ENCODE results near the gene CACNA1I. TPM values are rescaled to one million over a fixed set of nuclear protein-coding genes. Genes with fewer than 3 reads are reported as not detected.

CACNA1I gene
- total and polyA plus RNA-seq, 9 donors = 0.02 to 0.23 (median 0.09) TPM; not detected in 1

DNA sequence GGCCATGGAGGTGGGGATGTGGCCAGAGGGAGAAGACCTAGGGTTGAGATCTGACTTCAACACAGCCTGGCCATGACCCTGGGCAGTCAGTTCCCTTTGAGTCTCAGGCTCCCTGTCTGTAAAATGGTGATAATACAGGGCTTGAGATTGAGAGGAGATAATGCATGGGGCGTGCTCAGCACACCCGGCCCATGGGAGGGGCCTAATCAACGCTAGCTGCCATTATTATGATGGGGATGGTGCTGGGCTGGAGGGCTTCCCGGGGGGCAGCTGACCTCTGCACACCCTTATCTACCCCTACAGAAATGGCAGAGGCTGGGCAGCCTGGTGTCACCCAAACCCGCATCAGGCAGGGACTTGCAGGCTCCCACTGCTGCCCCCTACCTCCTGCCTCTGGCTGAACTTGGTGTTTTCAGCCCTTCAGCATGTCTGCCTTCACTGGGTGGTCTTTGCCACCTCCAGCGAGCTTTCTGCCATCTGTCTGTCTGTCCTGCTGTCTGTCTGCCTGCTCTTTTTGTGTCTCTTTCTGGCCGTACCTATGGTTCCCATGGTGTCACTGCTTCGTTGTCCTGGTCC is 84.5 kb downstream of the CACNA1I start:
- no peaks in the 10 kb centered on the region for H3K9me3 ChIP-seq
- no peaks in the 10 kb centered on the region for H3K36me3 ChIP-seq
- H3K27ac ChIP-seq = no peak overlapping the region
- 37 to 50% (median 42%) methylated on average over 8 of the region's 8 CpGs for WGBS, 3 donors
- DNase-seq = no peak
- TF ChIP-seq POLR2A (IDR thresholded peaks at IDR 0.05) (no peak), EP300 (IDR thresholded peaks at IDR 0.05) (no peak)
- TF ChIP-seq, protein P1, sequence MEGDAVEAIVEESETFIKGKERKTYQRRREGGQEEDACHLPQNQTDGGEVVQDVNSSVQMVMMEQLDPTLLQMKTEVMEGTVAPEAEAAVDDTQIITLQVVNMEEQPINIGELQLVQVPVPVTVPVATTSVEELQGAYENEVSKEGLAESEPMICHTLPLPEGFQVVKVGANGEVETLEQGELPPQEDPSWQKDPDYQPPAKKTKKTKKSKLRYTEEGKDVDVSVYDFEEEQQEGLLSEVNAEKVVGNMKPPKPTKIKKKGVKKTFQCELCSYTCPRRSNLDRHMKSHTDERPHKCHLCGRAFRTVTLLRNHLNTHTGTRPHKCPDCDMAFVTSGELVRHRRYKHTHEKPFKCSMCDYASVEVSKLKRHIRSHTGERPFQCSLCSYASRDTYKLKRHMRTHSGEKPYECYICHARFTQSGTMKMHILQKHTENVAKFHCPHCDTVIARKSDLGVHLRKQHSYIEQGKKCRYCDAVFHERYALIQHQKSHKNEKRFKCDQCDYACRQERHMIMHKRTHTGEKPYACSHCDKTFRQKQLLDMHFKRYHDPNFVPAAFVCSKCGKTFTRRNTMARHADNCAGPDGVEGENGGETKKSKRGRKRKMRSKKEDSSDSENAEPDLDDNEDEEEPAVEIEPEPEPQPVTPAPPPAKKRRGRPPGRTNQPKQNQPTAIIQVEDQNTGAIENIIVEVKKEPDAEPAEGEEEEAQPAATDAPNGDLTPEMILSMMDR (IDR thresholded peaks at IDR 0.05) = no peak
- H3K27me3 ChIP-seq = no peaks in the 10 kb centered on the region
- H3K4me3 ChIP-seq = no peak overlapping the region
- H3K4me1 ChIP-seq (ENCODE audit: insufficient read depth) = no peaks in the 10 kb centered on the region
- intact Hi-C loops (cut with DNase I) = no loop called here

DNA sequence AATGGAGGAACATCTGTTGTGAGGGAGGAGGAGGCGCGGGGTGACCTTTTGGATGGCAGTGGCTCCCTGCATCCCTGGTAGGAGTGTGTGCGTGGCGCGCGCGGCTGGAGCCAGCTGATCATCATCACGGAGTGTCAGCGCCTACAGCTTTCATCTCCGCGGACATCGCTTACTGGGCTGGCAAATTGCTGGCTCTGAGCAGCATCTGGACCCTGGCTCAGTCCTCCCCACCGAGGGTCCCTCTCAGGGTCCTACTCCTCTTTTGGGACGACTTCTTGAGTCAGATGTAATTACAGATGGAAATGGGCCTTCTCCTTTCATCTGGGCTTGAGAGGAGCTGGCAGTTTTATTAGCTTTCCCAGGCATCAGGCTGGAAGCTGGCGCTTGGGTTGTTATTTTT is 85.3 kb downstream of the CACNA1I start:
- Histone ChIP-seq H3K36me3 (no peaks in the 10 kb centered on the region), H3K9me3 (no peaks in the 10 kb centered on the region), H3K27me3 (no peaks in the 10 kb centered on the region), H3K27ac (no peak overlapping the region), H3K4me1 (ENCODE audit: insufficient read depth) (no peaks in the 10 kb centered on the region), H3K4me3 (no peak overlapping the region)
- intact Hi-C loops (cut with DNase I) = no loop called here
- DNase-seq = no peak
- TF ChIP-seq, protein P1 (IDR thresholded peaks at IDR 0.05) = no peak
- TF ChIP-seq EP300 (IDR thresholded peaks at IDR 0.05) (no peak), POLR2A (IDR thresholded peaks at IDR 0.05) (no peak)
- WGBS, 3 donors = 2 to 12% (median 4%) methylated on average over 15 of the region's 15 CpGs

DNA sequence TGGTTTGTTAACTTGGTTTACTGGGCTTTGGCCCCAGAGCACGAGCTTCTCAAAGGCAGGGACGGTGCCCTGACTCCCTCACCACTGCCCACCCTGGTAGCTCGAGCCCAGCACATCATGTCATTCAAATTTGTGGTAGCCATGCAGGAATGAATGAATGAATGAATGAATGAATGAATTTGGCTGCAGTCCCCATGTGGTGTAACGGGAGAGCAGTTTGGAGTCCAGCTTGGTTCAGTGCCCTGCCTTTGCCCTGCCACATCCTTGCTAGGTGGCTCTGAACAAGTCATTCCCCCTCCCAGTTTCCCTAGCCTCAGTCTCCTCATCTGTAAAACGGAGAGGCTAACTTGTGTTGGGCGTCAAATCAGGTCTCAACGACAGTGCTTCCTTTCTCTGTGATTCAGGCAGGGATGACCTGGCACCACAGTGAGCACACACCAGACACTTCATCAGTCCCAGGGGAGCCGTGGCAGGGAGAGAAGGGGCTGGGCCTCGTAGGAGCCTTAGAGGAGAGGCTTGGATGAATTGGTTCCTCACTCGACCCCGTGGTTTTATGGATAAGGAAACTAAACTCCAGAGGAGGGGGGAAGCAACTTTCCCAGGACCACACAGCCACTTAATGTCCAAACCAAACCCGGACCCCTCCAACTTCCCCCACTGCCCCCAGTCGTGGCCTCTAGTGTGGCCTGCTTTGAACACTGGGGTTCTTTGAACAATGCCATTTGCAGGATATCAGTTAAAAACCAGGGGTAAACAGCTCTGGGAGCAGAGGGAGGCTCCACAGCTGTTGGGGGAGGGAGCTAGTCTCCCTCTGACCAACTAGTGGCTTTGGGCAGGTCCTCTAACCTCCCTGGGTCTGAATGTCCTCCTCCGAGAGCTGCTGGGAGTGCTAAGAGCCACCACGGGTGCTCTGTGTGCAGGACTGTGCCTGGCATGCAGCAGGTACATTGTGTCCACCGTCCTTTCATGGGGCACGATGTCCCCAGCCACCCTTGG is 86.2 kb downstream of the CACNA1I start:
- no peak overlapping the region for H3K27ac ChIP-seq
- peaks cover 2% of the 10 kb centered on the region for H3K27me3 ChIP-seq

DNA sequence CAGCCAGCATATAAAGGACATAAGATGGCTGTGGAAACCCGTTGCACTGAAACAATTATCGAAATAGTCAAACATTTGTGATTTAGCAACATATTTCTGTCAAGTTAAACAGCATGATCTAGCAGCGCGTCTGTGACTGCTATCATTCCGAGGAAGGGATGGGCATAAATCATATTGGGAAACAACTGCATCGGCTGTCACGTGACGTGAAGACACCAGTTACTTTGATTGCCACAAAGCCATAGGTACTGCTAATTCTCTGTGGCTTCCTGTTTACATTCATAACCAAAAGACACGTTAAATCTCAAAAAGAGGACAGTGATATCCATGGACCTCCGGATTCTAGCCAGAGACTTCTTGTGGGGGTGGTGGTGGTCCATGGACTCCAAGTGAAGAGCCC is 87.8 kb downstream of the CACNA1I start:
- H3K4me3 ChIP-seq = no peak overlapping the region
- no peak for DNase-seq

More for the DNA sequence above, 86.2 kb downstream of the CACNA1I start:
- no peaks in the 10 kb centered on the region for H3K4me1 ChIP-seq (ENCODE audit: insufficient read depth)
- TF ChIP-seq, protein P1 (IDR thresholded peaks at IDR 0.05) = no peak
- intact Hi-C loops (cut with DNase I) = no loop called here
- DNase-seq = no peak
- H3K36me3 ChIP-seq = no peaks in the 10 kb centered on the region
- 41 to 47% (median 45%) methylated on average over 17 of the region's 17 CpGs for WGBS, 3 donors
- H3K9me3 ChIP-seq = no peaks in the 10 kb centered on the region
- H3K4me3 ChIP-seq = no peak overlapping the region

More for the DNA sequence above, 87.8 kb downstream of the CACNA1I start:
- H3K4me1 ChIP-seq (ENCODE audit: insufficient read depth) = no peaks in the 10 kb centered on the region
- no peak overlapping the region for H3K27ac ChIP-seq
- WGBS, 3 donors = 44 to 51% (median 48%) methylated on average over 10 of the region's 10 CpGs
- intact Hi-C loops (cut with DNase I) = no loop called here
- TF ChIP-seq POLR2A (IDR thresholded peaks at IDR 0.05) (no peak), EP300 (IDR thresholded peaks at IDR 0.05) (no peak)
- TF ChIP-seq, protein P1 (IDR thresholded peaks at IDR 0.05) = no peak
- H3K9me3 ChIP-seq = no peaks in the 10 kb centered on the region
- H3K36me3 ChIP-seq = no peaks in the 10 kb centered on the region
- peaks cover 2% of the 10 kb centered on the region for H3K27me3 ChIP-seq
